Measurements from ENCODE around the gene RNMT.

GRCh38 chr18:13710414-13710831 is 16.1 kb upstream of the RNMT start:
- no peak for TF ChIP-seq ZNF138 (CRISPR knock-in tag; conservative IDR thresholded peaks at IDR 0.05)
- TF ChIP-seq IRF2 (CRISPR knock-in tag; IDR thresholded peaks at IDR 0.05; ENCODE audit: borderline replicate concordance, low read depth) = no peak
- TF ChIP-seq, protein P1, sequence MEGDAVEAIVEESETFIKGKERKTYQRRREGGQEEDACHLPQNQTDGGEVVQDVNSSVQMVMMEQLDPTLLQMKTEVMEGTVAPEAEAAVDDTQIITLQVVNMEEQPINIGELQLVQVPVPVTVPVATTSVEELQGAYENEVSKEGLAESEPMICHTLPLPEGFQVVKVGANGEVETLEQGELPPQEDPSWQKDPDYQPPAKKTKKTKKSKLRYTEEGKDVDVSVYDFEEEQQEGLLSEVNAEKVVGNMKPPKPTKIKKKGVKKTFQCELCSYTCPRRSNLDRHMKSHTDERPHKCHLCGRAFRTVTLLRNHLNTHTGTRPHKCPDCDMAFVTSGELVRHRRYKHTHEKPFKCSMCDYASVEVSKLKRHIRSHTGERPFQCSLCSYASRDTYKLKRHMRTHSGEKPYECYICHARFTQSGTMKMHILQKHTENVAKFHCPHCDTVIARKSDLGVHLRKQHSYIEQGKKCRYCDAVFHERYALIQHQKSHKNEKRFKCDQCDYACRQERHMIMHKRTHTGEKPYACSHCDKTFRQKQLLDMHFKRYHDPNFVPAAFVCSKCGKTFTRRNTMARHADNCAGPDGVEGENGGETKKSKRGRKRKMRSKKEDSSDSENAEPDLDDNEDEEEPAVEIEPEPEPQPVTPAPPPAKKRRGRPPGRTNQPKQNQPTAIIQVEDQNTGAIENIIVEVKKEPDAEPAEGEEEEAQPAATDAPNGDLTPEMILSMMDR (IDR thresholded peaks at IDR 0.05) = no peak
- TF ChIP-seq TCF7 (CRISPR knock-in tag; IDR thresholded peaks at IDR 0.05; ENCODE audit: low read depth) = no peak
- no peak for TF ChIP-seq FOXK1 (CRISPR knock-in tag; IDR thresholded peaks at IDR 0.05)
- TF ChIP-seq, protein P2, sequence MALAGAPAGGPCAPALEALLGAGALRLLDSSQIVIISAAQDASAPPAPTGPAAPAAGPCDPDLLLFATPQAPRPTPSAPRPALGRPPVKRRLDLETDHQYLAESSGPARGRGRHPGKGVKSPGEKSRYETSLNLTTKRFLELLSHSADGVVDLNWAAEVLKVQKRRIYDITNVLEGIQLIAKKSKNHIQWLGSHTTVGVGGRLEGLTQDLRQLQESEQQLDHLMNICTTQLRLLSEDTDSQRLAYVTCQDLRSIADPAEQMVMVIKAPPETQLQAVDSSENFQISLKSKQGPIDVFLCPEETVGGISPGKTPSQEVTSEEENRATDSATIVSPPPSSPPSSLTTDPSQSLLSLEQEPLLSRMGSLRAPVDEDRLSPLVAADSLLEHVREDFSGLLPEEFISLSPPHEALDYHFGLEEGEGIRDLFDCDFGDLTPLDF (CRISPR knock-in tag; IDR thresholded peaks at IDR 0.05) = no peak
- TF ChIP-seq MXD4 (CRISPR knock-in tag; IDR thresholded peaks at IDR 0.05; ENCODE audit: borderline replicate concordance) = no peak
- TF ChIP-seq, protein P3, sequence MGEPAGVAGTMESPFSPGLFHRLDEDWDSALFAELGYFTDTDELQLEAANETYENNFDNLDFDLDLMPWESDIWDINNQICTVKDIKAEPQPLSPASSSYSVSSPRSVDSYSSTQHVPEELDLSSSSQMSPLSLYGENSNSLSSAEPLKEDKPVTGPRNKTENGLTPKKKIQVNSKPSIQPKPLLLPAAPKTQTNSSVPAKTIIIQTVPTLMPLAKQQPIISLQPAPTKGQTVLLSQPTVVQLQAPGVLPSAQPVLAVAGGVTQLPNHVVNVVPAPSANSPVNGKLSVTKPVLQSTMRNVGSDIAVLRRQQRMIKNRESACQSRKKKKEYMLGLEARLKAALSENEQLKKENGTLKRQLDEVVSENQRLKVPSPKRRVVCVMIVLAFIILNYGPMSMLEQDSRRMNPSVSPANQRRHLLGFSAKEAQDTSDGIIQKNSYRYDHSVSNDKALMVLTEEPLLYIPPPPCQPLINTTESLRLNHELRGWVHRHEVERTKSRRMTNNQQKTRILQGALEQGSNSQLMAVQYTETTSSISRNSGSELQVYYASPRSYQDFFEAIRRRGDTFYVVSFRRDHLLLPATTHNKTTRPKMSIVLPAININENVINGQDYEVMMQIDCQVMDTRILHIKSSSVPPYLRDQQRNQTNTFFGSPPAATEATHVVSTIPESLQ (CRISPR knock-in tag; IDR thresholded peaks at IDR 0.05) = no peak
- no peak for TF ChIP-seq ETV6 (CRISPR knock-in tag; IDR thresholded peaks at IDR 0.05)
- no peak for TF ChIP-seq GABPB1 (CRISPR knock-in tag; IDR thresholded peaks at IDR 0.05)
- no peak for TF ChIP-seq NR2C2 (CRISPR knock-in tag; IDR thresholded peaks at IDR 0.05)
- TF ChIP-seq MAX (CRISPR knock-in tag; IDR thresholded peaks at IDR 0.05) = no peak

Data from WTC11 (cell line).